Measurements from ENCODE around the gene MAGI2.

DNA sequence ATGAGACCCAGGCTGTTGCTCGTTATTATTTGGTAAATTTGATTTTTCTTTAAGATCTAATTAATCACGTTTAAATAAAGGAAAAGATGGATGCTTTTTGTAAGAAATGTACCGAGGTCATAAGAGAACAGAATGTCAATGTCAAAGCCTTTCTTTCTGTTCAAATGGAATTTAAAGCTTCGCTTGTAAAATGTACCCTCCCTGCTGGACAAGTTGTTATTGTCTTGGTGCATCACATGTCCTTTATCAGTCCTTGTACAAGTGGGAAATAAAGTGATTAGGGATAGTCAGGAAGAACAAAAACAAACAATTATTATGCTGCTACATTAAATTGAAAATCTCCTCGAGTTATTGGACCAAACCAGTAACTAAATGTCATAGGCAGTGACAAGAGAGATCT, 1291.7 kb downstream of the MAGI2 start:
- TF ChIP-seq POLR2A (IDR thresholded peaks at IDR 0.05; ENCODE audit: low read depth, low read length) (no peak), POLR2AphosphoS5 (IDR thresholded peaks at IDR 0.05; ENCODE audit: low read depth, low read length) (no peak), TAF1 (IDR thresholded peaks at IDR 0.05; ENCODE audit: low read depth, low read length) (no peak), POU2F2 (IDR thresholded peaks at IDR 0.05; ENCODE audit: low read depth, low read length) (no peak), SPI1 (IDR thresholded peaks at IDR 0.05; ENCODE audit: low read depth, low read length) (no peak), PAX5 (IDR thresholded peaks at IDR 0.05; ENCODE audit: insufficient read depth, low read length, severe bottlenecking) (no peak)

Measured in GM12891 (cell line).